Bronchial epithelial cell (primary cell): ENCODE results near the gene TTLL11. TPM values are rescaled to one million over a fixed set of nuclear protein-coding genes. Genes with fewer than 3 reads are reported as not detected.

Experiments used
- DNase-seq: peaks from one replicate; pipeline ENCODE4 v3.0.0-alpha.2; 2010; ENCODE audit warnings: low read depth
- FAIRE-seq: peaks from 2 replicates; lab custom pipeline; 2011; peaks lifted over from hg19 to GRCh38; lab: Jason Lieb, UNC
- H3K27me3 ChIP-seq: 2 replicates; pipeline ENCODE4 v1.5.1; 2011; ENCODE audit warnings: low read length; ENCODE audit not compliant: control insufficient read depth, insufficient read depth
- H3K36me3 ChIP-seq: 2 replicates; pipeline ENCODE4 v1.5.1; 2011; ENCODE audit warnings: low read length; ENCODE audit not compliant: control insufficient read depth, insufficient read depth
- H3K4me3 ChIP-seq: 2 replicates; pipeline ENCODE4 v1.5.1; 2011; ENCODE audit warnings: mild to moderate bottlenecking, low read depth, low read length, control low read depth
- total RNA-seq: library from RNA; depleted of rRNA; stranded (reverse); fragments of >200 nt; gene quantifications from 2 replicates; pipeline ENCODE4 v1.2.1, GENCODE V29; 2014
- TF ChIP-seq, protein P1 (sequence below): IDR thresholded peaks from 2 replicates; pipeline ENCODE4 v1.5.1; 2011; ENCODE audit warnings: mild to moderate bottlenecking, moderate library complexity, low read length, control low read depth, inconsistent platforms; ENCODE audit not compliant: insufficient read depth, severe bottlenecking

The TTLL11 gene
- total RNA-seq, 1 donor from 2014 or later: 1.8 TPM

DNA sequence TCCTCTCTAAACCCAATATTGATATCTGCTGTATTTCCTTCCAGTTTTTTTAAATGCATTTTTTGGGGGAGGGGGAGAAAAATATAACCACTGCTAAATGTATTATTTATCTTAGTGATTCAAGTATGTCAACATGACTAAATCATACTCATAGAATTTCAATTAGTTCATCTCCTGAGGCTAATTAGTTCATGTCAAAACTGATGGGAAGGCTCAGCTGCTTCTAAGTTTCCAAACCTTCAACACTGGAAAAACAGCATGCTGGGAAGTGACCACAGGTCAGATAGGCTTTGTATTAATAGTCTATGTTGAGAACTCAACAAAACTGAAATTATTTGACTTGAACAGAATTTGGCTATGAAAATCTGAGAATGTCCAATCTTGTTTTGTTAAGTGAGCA, 118.7 kb downstream of the TTLL11 start:
- DNase-seq (peak; percentile 95), FAIRE-seq (no peak)
- TF ChIP-seq, protein P1, sequence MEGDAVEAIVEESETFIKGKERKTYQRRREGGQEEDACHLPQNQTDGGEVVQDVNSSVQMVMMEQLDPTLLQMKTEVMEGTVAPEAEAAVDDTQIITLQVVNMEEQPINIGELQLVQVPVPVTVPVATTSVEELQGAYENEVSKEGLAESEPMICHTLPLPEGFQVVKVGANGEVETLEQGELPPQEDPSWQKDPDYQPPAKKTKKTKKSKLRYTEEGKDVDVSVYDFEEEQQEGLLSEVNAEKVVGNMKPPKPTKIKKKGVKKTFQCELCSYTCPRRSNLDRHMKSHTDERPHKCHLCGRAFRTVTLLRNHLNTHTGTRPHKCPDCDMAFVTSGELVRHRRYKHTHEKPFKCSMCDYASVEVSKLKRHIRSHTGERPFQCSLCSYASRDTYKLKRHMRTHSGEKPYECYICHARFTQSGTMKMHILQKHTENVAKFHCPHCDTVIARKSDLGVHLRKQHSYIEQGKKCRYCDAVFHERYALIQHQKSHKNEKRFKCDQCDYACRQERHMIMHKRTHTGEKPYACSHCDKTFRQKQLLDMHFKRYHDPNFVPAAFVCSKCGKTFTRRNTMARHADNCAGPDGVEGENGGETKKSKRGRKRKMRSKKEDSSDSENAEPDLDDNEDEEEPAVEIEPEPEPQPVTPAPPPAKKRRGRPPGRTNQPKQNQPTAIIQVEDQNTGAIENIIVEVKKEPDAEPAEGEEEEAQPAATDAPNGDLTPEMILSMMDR: no peak
- Histone ChIP-seq H3K27me3 (no peaks in the 10 kb centered on the region), H3K4me3 (no peak overlapping the region), H3K36me3 (no peaks in the 10 kb centered on the region)

GRCh38 chr9:121972501-121972981, 120.6 kb downstream of the TTLL11 start:
- TF ChIP-seq, protein P1: no peak
- Histone ChIP-seq H3K27me3 (no peaks in the 10 kb centered on the region), H3K4me3 (no peak overlapping the region), H3K36me3 (no peaks in the 10 kb centered on the region)
- FAIRE-seq: peak; percentile 62
- peak; percentile 98 for DNase-seq

- Histone ChIP-seq H3K4me3 (no peak overlapping the region), H3K36me3 (no peaks in the 10 kb centered on the region), H3K27me3 (no peaks in the 10 kb centered on the region)
- FAIRE-seq (no peak), DNase-seq (peak; percentile 89)
- TF ChIP-seq, protein P1: no peak
These were observed 125.1 kb downstream of the TTLL11 start for GRCh38 chr9:121968056-121968455.

DNA sequence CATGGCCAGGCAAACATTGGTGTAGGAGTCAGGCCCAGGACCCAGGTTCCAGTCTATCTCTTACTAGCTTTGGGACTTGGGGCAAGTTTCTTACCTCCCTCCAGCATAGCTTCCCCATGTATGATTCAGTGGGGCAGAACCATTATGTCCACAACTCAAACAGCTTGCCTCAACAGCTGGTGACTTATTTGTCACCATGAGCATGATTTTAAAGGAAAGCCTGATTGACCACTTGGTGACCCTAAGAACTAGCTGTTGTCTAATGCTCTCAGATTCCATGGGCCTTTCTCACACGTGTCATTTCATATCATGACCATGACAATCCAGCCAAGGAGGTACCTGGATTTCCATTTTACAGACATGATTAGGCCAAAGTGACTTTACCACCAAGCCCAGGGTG, 126.4 kb downstream of the TTLL11 start:
- peak; percentile 33 for DNase-seq
- H3K27me3 ChIP-seq: no peaks in the 10 kb centered on the region
- FAIRE-seq: no peak

GRCh38 chr9:121963528-121963995, 129.5 kb downstream of the TTLL11 start:
- no peaks in the 10 kb centered on the region for H3K36me3 ChIP-seq
- TF ChIP-seq, protein P1: peak; percentile 7
- no peaks in the 10 kb centered on the region for H3K27me3 ChIP-seq
- DNase-seq (peak; percentile 98), FAIRE-seq (no peak)
- peak overlapping the region; percentile 44 for H3K4me3 ChIP-seq

More for the DNA sequence above, 126.4 kb downstream of the TTLL11 start:
- Histone ChIP-seq H3K4me3 (no peak overlapping the region), H3K36me3 (no peaks in the 10 kb centered on the region)
- TF ChIP-seq, protein P1: no peak

DNA sequence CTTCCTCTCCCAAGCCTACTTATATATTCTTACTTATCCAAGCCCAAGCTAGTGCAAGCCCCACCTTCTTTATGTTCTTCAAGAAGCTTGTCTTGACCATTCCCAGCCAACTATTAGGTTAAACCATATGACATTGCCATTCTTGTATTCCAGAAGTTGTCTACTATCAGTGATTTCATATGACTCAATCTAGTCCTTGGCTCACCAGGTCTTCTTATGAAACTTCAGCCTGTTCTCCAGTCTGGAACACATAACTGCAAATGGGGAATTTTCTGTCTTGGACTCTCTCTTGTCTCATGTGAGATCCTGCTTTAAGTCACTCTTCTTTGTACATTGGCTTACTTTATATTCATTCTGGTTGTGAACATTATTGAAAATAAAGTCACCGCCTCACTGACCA, 130.7 kb downstream of the TTLL11 start:
- H3K36me3 ChIP-seq: no peaks in the 10 kb centered on the region
- H3K27me3 ChIP-seq: no peaks in the 10 kb centered on the region
- TF ChIP-seq, protein P1: no peak
- FAIRE-seq (no peak), DNase-seq (peak; percentile 55)
- H3K4me3 ChIP-seq: peak overlapping the region; percentile 44
